D721Med (cell line): ENCODE results near the gene VSIG10L.

Experiments used
- DNase-seq: peaks from one replicate; pipeline ENCODE4 v3.0.0; 2011; ENCODE audit warnings: low spot score; ENCODE audit not compliant: insufficient read length
- FAIRE-seq: peaks from 2 replicates; lab custom pipeline; 2011; peaks lifted over from hg19 to GRCh38; lab: Jason Lieb, UNC
- CTCF ChIP-seq: IDR thresholded peaks from 2 replicates; pipeline ENCODE4 v1.5.1; 2012; ENCODE audit warnings: mild to moderate bottlenecking, control low read depth; ENCODE audit not compliant: insufficient read depth; ENCODE audit errors: missing control alignments

Gene VSIG10L

GRCh38 chr19:51285682-51286081, 56.3 kb downstream of the VSIG10L start:
- no peak for FAIRE-seq
- DNase-seq: no peak
- no peak for TF ChIP-seq CTCF

- TF ChIP-seq CTCF: no peak
- DNase-seq (no peak), FAIRE-seq (no peak)
Observed at GRCh38 chr19:51282335-51282734, 59.6 kb downstream of the VSIG10L start.
